Measurements from ENCODE around the gene FNDC10.
"Not testable (repeated sequence)": the region's sequence is repeated elsewhere in the genome, so short reads cannot be mapped to it uniquely, and the experiment has no call there.

The FNDC10 gene

DNA sequence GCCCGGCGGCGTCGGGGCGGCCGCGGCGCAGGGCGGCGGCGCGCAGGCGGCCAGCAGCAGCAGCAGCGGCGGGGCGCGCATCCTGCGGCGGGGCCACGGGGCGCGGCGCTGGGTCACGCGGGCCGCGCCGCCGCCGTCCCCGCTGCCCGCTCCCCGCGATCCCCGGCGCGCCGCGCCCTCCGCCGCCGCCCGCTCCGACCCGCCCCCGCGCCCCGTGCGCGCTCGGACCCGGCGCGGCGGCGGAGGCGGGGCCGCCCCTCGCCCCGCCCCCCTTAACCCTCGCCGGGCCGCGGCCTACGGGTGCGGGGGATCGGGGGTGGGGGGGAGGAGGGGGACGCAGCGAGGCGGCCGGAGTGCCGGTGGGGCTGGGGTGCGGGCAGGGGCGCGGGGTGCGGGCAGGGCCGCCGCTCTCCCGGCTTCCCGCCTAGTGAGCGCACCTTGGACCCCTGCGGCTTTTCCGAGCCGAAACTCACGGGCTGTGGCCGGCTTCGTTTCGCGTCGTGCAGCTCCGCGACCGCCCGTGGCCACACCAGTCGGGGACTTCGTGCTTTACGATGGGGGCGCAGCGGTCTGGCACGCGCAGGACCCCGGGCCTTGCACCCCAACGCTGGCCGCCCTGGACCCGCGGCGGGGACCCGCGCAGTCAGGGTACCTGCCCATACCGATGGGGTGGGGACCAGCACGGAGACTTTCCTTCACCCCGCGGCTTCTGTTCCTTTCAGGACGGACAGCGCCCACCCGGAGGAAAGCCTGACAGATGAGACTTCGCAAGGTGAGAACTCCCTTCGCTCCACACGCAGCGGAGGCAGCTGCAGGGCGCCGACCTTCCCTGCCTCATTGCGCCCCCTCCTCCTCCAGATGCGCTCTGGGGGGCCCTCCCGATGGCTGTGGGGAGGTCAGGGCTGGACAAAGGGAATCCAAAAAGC, at the start of gene FNDC10:
TSS of gene FNDC10 (minus strand) at position 201 of the 926 bp plus-strand sequence. CDS start at position 81, 120 bp downstream.
- in situ Hi-C loops (cut with MboI; ENCODE audit: low sequenced_read_pairs): no loop called here

- in situ Hi-C loops (cut with MboI; ENCODE audit: low sequenced_read_pairs): not testable (repeated sequence)
Observed at GRCh38 chr1:1648265-1648664, 48.3 kb upstream of the FNDC10 start.

DNA sequence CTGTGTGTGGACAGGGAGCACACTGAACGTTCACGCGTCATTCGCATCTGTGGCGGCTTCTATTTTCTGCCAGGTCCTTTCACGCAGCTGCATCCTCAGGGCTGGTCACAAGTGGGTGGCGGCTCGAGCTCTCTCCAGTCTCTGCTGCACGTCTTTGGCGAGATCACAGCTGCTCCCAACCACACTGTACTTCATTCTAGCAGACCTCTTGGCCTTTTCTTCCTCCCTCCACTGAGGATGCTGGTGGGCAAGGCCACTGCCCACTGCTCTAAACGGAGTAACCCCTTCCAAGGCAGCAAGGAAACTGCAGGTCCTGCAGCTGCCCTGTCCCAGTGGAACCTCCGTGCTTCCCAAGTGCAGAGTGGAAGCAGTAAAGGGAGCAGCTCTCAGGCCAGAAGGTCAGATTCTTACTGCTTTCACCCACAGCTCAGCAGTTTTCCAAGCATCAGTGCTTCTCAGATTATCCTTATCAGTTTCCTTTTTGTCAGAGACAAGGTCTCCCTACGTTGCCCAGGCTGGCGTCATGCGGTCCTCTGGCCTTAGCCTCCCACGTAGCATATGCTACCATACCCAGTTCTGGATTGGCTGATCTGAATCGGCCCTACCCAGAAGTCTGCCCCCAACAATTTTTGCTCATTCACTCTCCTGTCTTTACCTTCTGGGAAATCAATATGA, 47.8 kb upstream of the FNDC10 start:
- in situ Hi-C loops (cut with MboI; ENCODE audit: low sequenced_read_pairs): not testable (repeated sequence)

- in situ Hi-C loops (cut with MboI; ENCODE audit: low sequenced_read_pairs): not testable (repeated sequence)
Observed at GRCh38 chr1:1646326-1646725, 46.4 kb upstream of the FNDC10 start.

DNA sequence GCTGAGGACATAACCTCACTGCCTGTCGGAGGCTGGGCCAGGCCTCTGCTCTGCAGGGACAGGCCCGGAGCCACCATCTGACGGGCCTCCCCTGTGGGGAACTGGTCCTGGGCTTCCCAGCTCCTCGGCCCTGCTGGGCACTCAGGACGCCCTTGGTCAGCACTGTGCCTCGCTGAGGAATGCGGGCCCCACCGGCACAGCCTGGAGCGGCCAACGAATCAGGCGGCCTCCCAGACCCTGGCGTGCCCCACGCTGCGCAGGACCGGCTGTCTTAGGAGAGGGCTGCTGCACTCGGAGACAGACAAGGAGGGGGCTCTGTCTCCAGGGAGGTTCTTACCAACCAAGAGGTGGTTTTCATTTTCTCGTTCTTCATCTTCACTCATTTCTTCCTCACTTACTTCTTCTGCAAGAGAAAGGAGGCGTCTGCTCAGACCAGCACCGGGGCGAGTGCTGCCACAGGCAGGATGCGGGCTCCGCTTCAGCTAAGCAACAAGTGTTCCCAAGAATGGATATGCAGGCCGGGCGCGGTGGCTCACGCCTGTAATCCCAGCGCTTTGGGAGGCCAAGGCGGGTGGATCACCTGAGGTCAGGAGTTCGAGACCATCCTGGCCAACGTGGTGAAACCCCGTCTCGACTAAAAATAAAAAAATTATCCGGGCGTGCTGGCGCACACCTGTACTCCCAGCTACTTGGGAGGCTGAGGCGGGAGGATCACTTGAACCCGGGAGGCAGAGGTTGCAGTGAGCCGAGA, 41.0 kb upstream of the FNDC10 start:
- in situ Hi-C loops (cut with MboI; ENCODE audit: low sequenced_read_pairs): not testable (repeated sequence)

DNA sequence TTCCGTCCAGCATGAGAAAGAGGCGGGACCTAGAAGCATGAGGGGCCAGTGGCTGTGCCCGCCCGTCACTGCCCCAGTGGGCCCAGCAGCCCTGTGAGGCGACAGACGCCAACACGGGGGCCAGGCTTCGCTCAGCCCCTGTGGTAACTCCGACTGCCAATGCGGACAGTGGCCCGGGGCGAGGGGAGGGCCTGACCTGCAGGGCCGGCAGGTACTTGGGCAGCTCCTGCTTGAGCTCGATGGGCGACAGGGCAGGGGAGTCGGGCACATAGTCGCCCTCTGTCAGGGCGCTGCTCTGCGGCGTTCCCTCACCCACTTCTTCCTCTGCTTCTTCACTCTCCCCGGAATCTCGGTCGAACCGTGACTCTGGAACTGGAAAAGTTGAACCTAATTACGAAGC, 40.1 kb upstream of the FNDC10 start:
- in situ Hi-C loops (cut with MboI; ENCODE audit: low sequenced_read_pairs): not testable (repeated sequence)

GRCh38 chr1:1639368-1639767, 39.4 kb upstream of the FNDC10 start:
- in situ Hi-C loops (cut with MboI; ENCODE audit: low sequenced_read_pairs): not testable (repeated sequence)

- in situ Hi-C loops (cut with MboI; ENCODE audit: low sequenced_read_pairs): not testable (repeated sequence)
Observed at GRCh38 chr1:1638528-1638927, 38.6 kb upstream of the FNDC10 start.

DNA sequence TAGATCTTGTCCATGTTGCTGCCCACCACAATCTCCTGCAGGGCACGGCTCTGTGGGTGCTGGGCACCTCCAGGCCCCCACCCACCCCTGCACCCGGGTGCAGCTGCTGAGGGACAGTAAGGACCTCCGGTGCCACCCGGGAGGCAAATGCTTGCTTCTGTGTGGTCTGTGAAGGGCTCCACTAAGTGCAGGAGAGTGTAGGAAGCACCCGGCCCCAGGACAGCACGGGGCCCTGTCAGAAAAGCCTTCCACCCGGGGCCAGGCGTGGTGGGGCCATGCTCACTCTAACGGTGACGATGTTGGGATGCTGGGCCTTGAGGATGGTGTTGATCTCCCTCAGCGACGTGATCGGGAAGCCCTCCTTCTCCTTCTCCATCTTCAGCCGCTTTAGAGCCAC, 37.5 kb upstream of the FNDC10 start:
- in situ Hi-C loops (cut with MboI; ENCODE audit: low sequenced_read_pairs): not testable (repeated sequence)

DNA sequence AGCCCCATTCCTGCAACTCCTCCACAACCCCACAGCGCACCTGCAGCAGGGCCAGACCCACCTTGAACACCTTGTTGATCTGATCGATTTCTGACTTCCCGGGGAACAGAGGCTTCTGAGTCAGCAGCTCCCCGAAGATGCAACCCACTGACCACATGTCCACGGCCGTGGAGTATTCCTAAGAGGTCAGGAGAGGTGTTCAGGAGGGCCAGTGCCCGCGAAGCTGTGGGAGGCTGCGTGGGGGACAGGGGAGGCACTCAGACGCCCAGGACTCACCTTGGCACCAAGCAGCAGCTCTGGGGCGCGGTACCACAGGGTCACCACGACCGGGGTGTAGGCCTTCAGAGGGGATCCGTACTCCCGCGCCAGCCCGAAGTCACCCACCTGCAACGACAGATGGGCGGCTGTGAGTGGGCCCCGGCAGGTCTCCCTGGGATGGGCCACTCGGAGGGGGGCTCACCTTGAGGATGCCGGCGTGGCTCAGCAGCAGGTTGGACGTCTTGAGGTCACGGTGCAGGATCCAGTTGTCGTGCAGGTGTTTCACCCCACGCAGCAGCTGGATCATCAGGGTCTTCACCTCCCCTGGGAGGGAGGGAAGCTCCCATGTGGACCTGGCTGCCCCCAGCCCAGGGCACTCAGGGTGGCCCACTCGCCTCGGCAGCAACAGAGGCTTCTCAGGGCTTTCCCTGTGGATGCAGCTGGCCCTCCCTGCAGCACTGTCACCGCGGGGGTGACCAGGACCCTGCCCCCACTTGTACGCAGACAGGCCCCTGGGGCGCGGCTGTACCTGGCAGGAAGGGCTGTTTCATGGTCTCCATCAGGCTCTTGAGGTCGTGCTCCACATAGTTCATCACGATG, 36.9 kb upstream of the FNDC10 start:
- in situ Hi-C loops (cut with MboI; ENCODE audit: low sequenced_read_pairs): not testable (repeated sequence)

DNA sequence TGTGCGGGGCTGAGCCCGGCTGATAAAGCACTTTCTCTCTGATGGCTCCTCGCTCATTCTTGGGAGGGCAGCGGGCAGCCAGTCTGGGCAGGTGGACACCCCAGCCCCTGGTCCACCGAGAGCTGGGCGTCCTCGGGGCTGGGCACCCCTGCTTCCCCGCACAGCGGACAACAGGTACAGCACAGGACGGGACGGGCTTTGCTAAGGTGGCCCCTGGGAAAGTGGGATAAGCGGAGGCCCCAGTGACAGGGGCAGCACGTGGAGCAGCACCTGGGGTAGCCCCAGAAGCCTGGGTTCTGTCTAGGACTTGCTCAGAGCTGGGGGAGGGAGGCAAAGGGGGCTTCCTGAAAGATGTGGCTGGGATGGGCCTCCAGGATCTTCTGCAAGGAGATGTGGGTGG, 34.7 kb upstream of the FNDC10 start:
- in situ Hi-C loops (cut with MboI; ENCODE audit: low sequenced_read_pairs): not testable (repeated sequence)

DNA sequence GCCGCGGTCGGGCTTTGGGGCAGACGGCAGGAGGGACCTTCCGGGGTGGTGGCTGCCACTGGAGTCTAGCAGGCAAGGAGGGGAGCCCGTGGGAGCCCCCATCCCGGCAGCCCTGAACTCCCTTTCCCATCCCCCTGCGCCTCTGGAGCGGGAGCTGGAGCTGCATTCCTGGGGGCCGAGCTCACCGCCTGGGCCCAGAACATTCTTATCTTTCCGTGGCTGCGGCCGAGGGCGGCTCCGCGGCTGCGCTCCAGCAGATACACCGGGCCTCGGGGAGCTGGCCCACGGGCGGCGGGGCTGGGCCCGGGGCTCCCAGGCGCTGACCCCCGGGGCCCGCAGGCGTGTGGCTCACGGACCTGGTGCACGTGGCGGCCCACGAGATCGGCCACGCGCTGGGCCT, 33.5 kb upstream of the FNDC10 start:
- in situ Hi-C loops (cut with MboI; ENCODE audit: low sequenced_read_pairs): not testable (repeated sequence)

DNA sequence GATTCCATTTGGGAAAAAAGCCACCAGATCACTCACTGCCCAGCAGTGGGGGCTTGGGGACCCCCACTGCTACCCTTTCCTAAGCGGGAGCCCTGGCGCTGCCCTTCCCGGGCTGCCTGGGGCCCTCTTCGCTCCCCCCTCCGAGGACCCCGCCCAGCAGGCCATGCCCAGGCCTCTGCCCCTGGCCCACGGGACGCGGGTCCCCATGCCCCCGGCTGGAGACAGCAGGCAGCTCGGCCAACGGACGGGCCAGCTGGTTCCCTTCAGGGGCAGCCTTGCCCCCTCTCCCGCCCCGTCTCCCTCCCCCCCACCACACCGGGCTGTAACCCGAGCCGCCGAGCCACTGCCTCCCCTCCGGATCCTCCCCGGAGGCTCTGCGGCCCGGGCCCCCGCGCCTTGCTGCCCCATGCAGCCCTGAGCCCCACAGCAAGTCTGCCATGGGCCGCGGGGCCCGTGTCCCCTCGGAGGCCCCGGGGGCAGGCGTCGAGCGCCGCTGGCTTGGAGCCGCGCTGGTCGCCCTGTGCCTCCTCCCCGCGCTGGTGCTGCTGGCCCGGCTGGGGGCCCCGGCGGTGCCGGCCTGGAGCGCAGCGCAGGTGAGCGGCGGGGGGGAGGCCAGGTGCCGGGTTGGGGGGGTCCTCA, 32.0 kb upstream of the FNDC10 start, which contains the start of gene MMP23B:
TSS of gene MMP23B (plus strand) at position 392 of the 639 bp plus-strand sequence. CDS start at position 438, 46 bp downstream.
- in situ Hi-C loops (cut with MboI; ENCODE audit: low sequenced_read_pairs): no loop called here

GRCh38 chr1:1630965-1631781, 31.2 kb upstream of the FNDC10 start:
- in situ Hi-C loops (cut with MboI; ENCODE audit: low sequenced_read_pairs): no loop called here

GRCh38 chr1:1630191-1630964, 30.4 kb upstream of the FNDC10 start:
- in situ Hi-C loops (cut with MboI; ENCODE audit: low sequenced_read_pairs): no loop called here

DNA sequence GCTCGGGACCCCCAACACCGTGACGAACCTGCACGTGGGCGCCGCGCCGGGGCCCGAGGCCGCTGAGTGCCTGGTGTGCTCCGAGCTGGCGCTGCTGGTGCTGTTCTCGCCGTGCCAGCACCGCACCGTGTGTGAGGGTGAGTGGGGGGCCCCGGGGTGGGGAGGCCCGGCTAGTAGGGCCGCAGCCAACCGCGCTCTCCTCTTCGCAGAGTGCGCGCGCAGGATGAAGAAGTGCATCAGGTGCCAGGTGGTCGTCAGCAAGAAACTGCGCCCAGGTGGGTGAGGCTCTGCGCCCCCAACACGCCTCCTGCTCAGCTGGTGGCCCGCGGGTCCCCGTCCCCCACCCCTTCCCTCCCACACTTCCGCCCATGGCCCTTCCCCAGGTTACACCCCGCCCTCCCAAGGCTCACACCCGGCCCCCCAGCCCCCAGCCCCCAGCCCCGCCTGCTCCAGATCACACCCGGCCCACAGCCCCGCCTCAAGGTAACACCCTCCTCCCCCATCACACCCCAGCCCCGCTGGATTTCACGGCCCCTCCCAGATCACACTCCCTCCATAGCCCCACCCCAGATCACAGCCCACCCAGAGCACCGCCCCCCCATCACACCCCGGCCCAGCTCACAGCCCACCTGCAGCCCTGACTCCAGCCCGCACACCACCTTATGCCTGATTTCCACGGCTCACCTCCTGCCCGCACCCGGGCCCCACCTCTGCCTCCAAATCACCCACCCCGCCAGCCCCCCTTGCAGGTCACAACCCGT, 29.7 kb upstream of the FNDC10 start:
- in situ Hi-C loops (cut with MboI; ENCODE audit: low sequenced_read_pairs): no loop called here

DNA sequence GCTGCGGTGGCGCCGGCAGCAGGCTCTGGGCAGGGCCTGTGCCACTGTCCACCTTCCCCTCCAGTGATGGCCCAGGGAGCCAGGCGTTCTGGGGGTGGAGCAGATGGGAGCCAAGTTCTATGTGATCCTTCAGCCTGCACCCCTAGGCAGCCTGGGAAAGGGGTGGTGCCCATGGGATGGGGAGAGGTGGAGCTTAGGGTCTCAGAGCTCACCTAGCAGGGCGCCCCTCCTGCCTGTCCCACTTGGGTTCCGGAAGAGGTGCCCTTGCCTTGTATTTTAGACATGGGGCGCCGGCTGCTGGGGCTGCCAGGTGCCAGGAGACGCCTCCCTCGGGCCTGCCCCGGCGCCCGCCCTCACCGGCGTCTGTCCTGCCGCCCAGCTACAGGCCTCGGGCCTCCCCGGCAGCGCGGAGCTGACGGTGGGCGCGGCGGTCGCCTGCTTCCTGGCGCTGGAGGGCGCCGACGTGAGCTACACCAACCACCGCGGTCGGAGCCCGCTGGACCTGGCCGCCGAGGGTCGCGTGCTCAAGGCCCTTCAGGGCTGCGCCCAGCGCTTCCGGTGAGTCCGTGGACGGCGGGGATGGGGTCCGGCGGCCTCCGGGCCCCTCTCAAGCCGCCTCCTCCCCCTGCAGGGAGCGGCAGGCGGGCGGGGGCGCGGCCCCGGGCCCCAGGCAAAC, 29.0 kb upstream of the FNDC10 start:
- in situ Hi-C loops (cut with MboI; ENCODE audit: low sequenced_read_pairs): no loop called here

All from HL-60/S4 (cell line).